Liver (tissue), 3 donors: ENCODE results near the gene ARMH3.

Experiments used
- JUND ChIP-seq, 2 donors: IDR thresholded peaks; 2 replicates each; pipeline ENCODE4 v1.6.1; 2016; ENCODE audit warnings: antibody characterized with exemption in 2 of 2
- RAD21 ChIP-seq, 2 donors: IDR thresholded peaks; 2 replicates each; pipeline ENCODE4 v1.6.1; 2016; ENCODE audit warnings: antibody characterized with exemption in 2 of 2, mild to moderate bottlenecking in 2 of 2
- TF ChIP-seq, protein P1 (sequence below): fragments of 150-350 bp; IDR thresholded peaks from 2 replicates; pipeline ENCODE4 v1.5.1; 2017; ENCODE audit warnings: improper control_type of control experiment, low read depth, low read length; ENCODE audit not compliant: missing input control
- TF ChIP-seq, protein P2 (sequence below): IDR thresholded peaks from 2 replicates; pipeline ENCODE4 v1.6.1; 2016; ENCODE audit warnings: antibody characterized with exemption
- donor health status: healthy.
- donor health status: healthy.

DNA sequence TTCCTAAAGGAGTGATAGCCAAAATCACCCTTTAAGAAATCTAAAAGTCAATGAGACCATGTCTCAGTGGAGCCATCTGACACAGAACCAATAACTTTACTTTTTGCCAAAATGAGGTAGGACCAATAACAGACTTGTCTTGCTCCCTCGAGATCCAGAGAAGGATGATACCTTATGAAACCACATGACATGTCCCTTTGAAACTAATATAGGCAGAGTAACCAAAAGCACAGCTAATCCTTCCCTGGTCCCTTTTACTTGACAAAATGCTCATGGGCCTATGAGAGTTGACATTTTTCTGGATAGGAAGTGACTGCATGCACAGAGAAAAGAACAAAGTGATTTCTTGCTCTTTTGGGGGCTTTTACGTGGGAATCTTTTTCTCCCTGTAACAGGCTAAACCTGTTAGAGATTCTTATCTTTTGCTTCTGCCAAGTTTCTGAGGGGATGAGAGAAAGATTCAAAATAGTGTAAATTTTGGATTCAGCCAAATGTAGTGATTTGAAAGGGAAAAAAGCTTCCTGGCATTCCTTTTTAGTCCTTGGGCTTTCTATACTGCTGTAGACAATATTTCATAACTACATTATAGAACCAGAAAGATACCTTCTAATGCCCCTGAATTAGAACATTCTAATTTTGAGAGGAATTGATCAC, 87.6 kb downstream of the ARMH3 start:
- TF ChIP-seq, protein P1, sequence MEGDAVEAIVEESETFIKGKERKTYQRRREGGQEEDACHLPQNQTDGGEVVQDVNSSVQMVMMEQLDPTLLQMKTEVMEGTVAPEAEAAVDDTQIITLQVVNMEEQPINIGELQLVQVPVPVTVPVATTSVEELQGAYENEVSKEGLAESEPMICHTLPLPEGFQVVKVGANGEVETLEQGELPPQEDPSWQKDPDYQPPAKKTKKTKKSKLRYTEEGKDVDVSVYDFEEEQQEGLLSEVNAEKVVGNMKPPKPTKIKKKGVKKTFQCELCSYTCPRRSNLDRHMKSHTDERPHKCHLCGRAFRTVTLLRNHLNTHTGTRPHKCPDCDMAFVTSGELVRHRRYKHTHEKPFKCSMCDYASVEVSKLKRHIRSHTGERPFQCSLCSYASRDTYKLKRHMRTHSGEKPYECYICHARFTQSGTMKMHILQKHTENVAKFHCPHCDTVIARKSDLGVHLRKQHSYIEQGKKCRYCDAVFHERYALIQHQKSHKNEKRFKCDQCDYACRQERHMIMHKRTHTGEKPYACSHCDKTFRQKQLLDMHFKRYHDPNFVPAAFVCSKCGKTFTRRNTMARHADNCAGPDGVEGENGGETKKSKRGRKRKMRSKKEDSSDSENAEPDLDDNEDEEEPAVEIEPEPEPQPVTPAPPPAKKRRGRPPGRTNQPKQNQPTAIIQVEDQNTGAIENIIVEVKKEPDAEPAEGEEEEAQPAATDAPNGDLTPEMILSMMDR = no peak
- TF ChIP-seq RAD21 (IDR thresholded peaks at IDR 0.05) (no peak), JUND (IDR thresholded peaks at IDR 0.05) (no peak)
- TF ChIP-seq, protein P2, sequence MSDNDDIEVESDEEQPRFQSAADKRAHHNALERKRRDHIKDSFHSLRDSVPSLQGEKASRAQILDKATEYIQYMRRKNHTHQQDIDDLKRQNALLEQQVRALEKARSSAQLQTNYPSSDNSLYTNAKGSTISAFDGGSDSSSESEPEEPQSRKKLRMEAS = no peak
